ENCODE results near the gene CARMIL3.

- TF ChIP-seq, protein P1, sequence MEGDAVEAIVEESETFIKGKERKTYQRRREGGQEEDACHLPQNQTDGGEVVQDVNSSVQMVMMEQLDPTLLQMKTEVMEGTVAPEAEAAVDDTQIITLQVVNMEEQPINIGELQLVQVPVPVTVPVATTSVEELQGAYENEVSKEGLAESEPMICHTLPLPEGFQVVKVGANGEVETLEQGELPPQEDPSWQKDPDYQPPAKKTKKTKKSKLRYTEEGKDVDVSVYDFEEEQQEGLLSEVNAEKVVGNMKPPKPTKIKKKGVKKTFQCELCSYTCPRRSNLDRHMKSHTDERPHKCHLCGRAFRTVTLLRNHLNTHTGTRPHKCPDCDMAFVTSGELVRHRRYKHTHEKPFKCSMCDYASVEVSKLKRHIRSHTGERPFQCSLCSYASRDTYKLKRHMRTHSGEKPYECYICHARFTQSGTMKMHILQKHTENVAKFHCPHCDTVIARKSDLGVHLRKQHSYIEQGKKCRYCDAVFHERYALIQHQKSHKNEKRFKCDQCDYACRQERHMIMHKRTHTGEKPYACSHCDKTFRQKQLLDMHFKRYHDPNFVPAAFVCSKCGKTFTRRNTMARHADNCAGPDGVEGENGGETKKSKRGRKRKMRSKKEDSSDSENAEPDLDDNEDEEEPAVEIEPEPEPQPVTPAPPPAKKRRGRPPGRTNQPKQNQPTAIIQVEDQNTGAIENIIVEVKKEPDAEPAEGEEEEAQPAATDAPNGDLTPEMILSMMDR (IDR thresholded peaks at IDR 0.05), result no peak
- TF ChIP-seq POLR2A (IDR thresholded peaks at IDR 0.05) (no peak), POLR2AphosphoS5 (IDR thresholded peaks at IDR 0.05) (no peak)
Observed at GRCh38 chr14:24071144-24071697, 19.4 kb downstream of the CARMIL3 start, which contains the start of gene CPNE6.
